ENCODE data around the gene BATF.

DNA sequence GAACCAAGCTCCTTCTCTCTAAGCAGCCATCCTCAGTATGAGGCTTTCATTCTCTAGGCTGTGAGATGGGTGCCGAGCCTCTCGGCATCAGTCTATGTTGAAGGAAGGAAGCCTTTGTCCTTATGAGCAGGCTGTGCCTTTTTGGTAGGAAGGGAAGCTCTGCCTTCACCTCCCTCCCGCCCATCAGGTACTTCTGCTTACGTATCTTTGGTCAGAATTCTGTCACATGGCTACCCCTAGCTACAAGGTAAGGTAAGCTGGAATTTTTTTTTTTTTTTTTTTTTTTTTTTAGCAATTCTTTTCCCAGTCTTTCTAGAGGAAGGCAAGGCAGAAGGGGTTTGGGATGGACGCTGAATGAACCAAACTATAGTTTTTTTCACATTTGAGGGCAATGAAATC lies 16.9 kb downstream of the BATF start:
- TF ChIP-seq CTCF (IDR thresholded peaks at IDR 0.05; ENCODE audit: low read length) = no peak
- no peak for TF ChIP-seq EZH2 (optimal IDR thresholded peaks at IDR 0.05; ENCODE audit: low read depth, low read length)

All from MM.1S (cell line).